Measurements from ENCODE around the gene ZNF175.

The ZNF175 gene

DNA sequence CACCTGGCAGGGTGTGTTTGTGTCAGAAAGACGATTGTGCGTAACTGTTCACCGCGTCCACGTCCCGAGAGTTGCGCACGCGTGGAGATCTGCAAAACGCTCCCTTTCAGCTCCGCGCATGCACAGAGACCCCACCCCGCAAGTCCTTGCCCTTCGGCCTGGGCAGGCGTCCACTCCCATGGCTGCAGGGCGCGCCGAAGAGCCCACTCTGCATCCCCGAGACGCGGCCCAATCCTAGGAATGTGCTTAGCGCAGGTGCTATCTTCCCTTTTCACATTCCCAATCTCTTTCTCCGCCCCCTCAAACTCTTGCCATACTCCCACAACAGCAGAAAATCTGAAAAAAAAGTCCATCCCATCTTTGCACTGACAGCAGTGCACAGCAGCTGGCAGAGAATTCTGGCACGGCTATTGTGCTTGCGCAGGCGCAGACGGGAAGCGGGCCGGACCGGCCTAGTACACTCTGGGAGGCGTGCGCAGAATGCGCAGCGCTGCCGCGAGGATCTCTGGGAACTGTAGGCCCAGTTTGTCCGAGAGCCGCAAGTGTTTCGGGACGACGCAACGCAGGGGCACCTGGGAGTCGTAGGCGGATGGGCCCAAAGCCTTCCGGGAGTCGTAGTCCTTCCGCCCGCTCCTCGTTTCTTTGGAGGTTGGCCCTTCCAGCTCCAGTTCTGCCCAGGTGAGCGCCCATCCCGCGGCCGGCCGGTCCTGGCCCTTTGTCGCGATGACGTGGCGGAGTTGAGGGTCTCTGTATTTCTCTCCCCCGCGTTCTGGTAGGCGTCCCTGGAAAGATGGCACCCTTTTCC lies 23.1 kb downstream of the ZNF175 start:
- H3K27me3 ChIP-seq (ENCODE audit: insufficient read depth, low read length, poor library complexity, severe bottlenecking): no peaks in the 10 kb centered on the region
- H3K36me3 ChIP-seq (ENCODE audit: insufficient read depth, low read length): no peaks in the 10 kb centered on the region
- no peak for TF ChIP-seq CTCF (conservative IDR thresholded peaks at IDR 0.05; ENCODE audit: low read length)
- no peak for TF ChIP-seq EZH2phosphoT487 (IDR thresholded peaks at IDR 0.05; ENCODE audit: borderline replicate concordance)
- peaks cover 3% of the 10 kb centered on the region for H3K4me1 ChIP-seq (ENCODE audit: insufficient read depth, low read length, poor library complexity, severe bottlenecking)
- no peaks in the 10 kb centered on the region for H3F3A ChIP-seq (ENCODE audit: low read depth)
- H3K4me2 ChIP-seq (ENCODE audit: low read depth, low read length, poor library complexity, severe bottlenecking): peak overlapping the region; percentile 89
- H2AFZ ChIP-seq (ENCODE audit: low read length): peak overlapping the region; percentile 90
- peak overlapping the region; percentile 82 for H3K9ac ChIP-seq (ENCODE audit: low read depth, low read length, poor library complexity, severe bottlenecking)
- no peaks in the 10 kb centered on the region for H3K9me3 ChIP-seq (ENCODE audit: insufficient read depth, low read depth, low read length)
- peak overlapping the region; percentile 84 for H3K4me3 ChIP-seq (ENCODE audit: low read length, poor library complexity, severe bottlenecking)
- no peaks in the 10 kb centered on the region for H3K9me2 ChIP-seq (replicated peaks; ENCODE audit: low read depth, low read length)
- H3K79me2 ChIP-seq (ENCODE audit: insufficient read depth, low read length): no peaks in the 10 kb centered on the region
- no peaks in the 10 kb centered on the region for H4K20me1 ChIP-seq (ENCODE audit: insufficient read depth, low read length, poor library complexity, severe bottlenecking)

DNA sequence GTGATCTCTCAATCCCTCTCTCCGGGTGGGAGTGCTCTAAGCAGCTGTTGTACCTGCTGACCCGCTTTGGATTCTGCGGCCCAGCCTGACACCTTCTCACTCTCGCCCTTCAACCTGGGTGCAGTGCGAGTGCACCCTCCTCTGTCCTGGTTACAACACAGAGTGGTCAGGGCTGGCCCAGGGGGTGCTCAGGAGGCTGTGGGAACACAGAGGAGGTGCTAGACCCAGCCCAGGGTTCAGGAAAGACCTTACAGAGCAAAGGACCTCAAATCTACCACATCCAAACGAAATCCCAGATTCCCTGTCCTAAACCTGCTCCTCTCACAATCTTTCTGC lies 23.7 kb downstream of the ZNF175 start:
- Histone ChIP-seq H3K9me3 (ENCODE audit: insufficient read depth, low read depth, low read length) (no peaks in the 10 kb centered on the region), H3K9me2 (replicated peaks; ENCODE audit: low read depth, low read length) (no peaks in the 10 kb centered on the region), H3K4me1 (ENCODE audit: insufficient read depth, low read length, poor library complexity, severe bottlenecking) (peaks cover 3% of the 10 kb centered on the region), H4K20me1 (ENCODE audit: insufficient read depth, low read length, poor library complexity, severe bottlenecking) (no peaks in the 10 kb centered on the region), H3F3A (ENCODE audit: low read depth) (no peaks in the 10 kb centered on the region), H3K9ac (ENCODE audit: low read depth, low read length, poor library complexity, severe bottlenecking) (no peak overlapping the region), H2AFZ (ENCODE audit: low read length) (peak overlapping the region; percentile 53; the same call in 1 of the 2 replicates), H3K4me2 (ENCODE audit: low read depth, low read length, poor library complexity, severe bottlenecking) (peak overlapping the region; percentile 13), H3K27me3 (ENCODE audit: insufficient read depth, low read length, poor library complexity, severe bottlenecking) (no peaks in the 10 kb centered on the region), H3K79me2 (ENCODE audit: insufficient read depth, low read length) (no peaks in the 10 kb centered on the region), H3K36me3 (ENCODE audit: insufficient read depth, low read length) (no peaks in the 10 kb centered on the region), H3K4me3 (ENCODE audit: low read length, poor library complexity, severe bottlenecking) (peak overlapping the region; percentile 84)
- no peak for TF ChIP-seq CTCF (conservative IDR thresholded peaks at IDR 0.05; ENCODE audit: low read length)
- no peak for TF ChIP-seq EZH2phosphoT487 (IDR thresholded peaks at IDR 0.05; ENCODE audit: borderline replicate concordance)

DNA sequence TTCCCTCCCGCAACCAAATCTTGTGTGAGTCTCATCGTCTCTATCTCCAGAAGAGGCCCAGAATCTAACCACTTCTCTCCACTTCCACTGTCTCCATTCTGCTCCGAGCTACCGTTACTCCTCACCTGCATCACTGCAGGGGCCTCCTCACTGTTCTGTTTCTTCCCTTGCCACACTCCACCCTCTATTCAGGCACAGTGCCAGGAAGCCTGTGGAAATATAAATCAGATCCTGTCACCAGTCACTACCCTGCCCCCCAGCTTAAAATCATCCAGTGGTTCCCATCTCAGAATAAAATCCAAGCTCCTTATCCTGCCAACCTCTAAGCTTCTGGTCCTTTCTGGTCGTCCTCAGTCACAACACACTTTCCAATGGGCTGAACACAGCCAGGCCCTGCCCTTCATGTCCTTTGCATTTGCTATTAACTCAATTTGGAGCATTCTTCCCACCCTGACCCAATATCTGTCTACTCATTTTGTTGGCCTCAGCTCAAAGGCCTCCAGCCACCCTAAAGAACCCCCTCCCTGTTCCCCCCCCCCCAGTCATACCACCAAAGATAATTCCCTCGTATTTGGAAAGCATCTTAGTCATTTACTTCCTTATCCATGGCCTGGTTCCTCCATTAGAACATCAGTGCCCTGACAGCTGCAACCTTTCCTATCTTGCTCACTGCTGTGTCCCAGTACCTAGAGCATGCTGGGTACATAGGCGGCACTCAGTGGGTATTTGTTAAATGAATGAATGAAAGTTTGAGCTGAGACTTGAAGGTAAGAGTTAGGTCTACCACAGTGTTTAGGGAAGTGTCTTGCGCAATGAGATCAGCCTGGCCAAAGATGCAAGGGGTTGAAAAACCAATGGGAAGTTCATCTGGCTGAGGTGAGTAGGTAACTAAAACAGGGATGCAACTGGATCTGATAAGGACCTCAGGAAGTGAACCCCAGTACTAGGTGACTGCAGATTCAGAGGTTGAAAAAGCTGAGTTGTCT lies 24.4 kb downstream of the ZNF175 start:
- Histone ChIP-seq H3K27me3 (ENCODE audit: insufficient read depth, low read length, poor library complexity, severe bottlenecking) (no peaks in the 10 kb centered on the region), H3K9me2 (replicated peaks; ENCODE audit: low read depth, low read length) (no peaks in the 10 kb centered on the region), H3K9ac (ENCODE audit: low read depth, low read length, poor library complexity, severe bottlenecking) (no peak overlapping the region), H3K9me3 (ENCODE audit: insufficient read depth, low read depth, low read length) (no peaks in the 10 kb centered on the region), H3K4me2 (ENCODE audit: low read depth, low read length, poor library complexity, severe bottlenecking) (no peak overlapping the region), H3K36me3 (ENCODE audit: insufficient read depth, low read length) (no peaks in the 10 kb centered on the region), H3K4me1 (ENCODE audit: insufficient read depth, low read length, poor library complexity, severe bottlenecking) (peaks cover 3% of the 10 kb centered on the region), H3F3A (ENCODE audit: low read depth) (no peaks in the 10 kb centered on the region), H2AFZ (ENCODE audit: low read length) (no peak overlapping the region), H3K79me2 (ENCODE audit: insufficient read depth, low read length) (no peaks in the 10 kb centered on the region), H3K4me3 (ENCODE audit: low read length, poor library complexity, severe bottlenecking) (no peak overlapping the region), H4K20me1 (ENCODE audit: insufficient read depth, low read length, poor library complexity, severe bottlenecking) (no peaks in the 10 kb centered on the region)
- TF ChIP-seq EZH2phosphoT487 (IDR thresholded peaks at IDR 0.05; ENCODE audit: borderline replicate concordance) (no peak), CTCF (conservative IDR thresholded peaks at IDR 0.05; ENCODE audit: low read length) (no peak)

All from Loucy (cell line).